HUDEP-2 (cell line): ENCODE measurements around the gene HIC1.

ENCODE experiments used
- DNase-seq, 76 experiments: peaks; one replicate each; lab custom pipeline; 2025; ENCODE audit not compliant: unreplicated experiment in 76 of 76; lab: John Stamatoyannopoulos, UW

The HIC1 gene

GRCh38 chr17:2058586-2059546 is 4.0 kb downstream of the HIC1 start:
- peak in 65 of 76 experiments; percentile 10 to 85 (median 57) for DNase-seq

GRCh38 chr17:2059547-2060384 is 4.9 kb downstream of the HIC1 start:
- no peak for DNase-seq

- no peak for DNase-seq
Observed at GRCh38 chr17:2060385-2060658, 5.4 kb downstream of the HIC1 start.

- DNase-seq, result peak in 2 of 76 experiments; percentile 33 to 40
Observed at GRCh38 chr17:2060681-2061440, 6.0 kb downstream of the HIC1 start.

GRCh38 chr17:2061441-2061958 is 6.6 kb downstream of the HIC1 start:
- no peak for DNase-seq

GRCh38 chr17:2062571-2063183 is 7.8 kb downstream of the HIC1 start:
- no peak for DNase-seq

- no peak for DNase-seq
Observed at GRCh38 chr17:2063261-2064146, 8.6 kb downstream of the HIC1 start.

- no peak for DNase-seq
Observed at GRCh38 chr17:2064147-2064489, 9.2 kb downstream of the HIC1 start.

- DNase-seq, result no peak
Observed at GRCh38 chr17:2064520-2064971, 9.6 kb downstream of the HIC1 start.

- peak in 31 of 76 experiments; percentile 4 to 72 (median 27) for DNase-seq
Observed at GRCh38 chr17:2064980-2065785, 10.3 kb downstream of the HIC1 start.

- DNase-seq, result no peak
Observed at GRCh38 chr17:2065949-2066400, 11.1 kb downstream of the HIC1 start.

- no peak for DNase-seq
Observed at GRCh38 chr17:2067048-2067561, 12.2 kb downstream of the HIC1 start.

- DNase-seq, result no peak
Observed at GRCh38 chr17:2067608-2068024, 12.7 kb downstream of the HIC1 start.

- no peak for DNase-seq
Observed at GRCh38 chr17:2068031-2068518, 13.2 kb downstream of the HIC1 start.

- no peak for DNase-seq
Observed at GRCh38 chr17:2068519-2069051, 13.7 kb downstream of the HIC1 start.

GRCh38 chr17:2070241-2071023 is 15.5 kb downstream of the HIC1 start:
- DNase-seq, result peak in 19 of 76 experiments; percentile 4 to 56 (median 30)

- DNase-seq, result no peak
Observed at GRCh38 chr17:2071024-2071385, 16.1 kb downstream of the HIC1 start.
